ENCODE measurements around the gene ZNF385B.

GRCh38 chr2:179584760-179585159 is 276.7 kb downstream of the ZNF385B start:
- TF ChIP-seq CTCF (IDR thresholded peaks at IDR 0.05) (no peak), EZH2 (IDR thresholded peaks at IDR 0.05; ENCODE audit: borderline replicate concordance, insufficient read depth, low read depth, low read length, poor library complexity, severe bottlenecking) (no peak)

All from B cell (primary cell).